H9 (cell line): ENCODE data around the gene CD46. TPM values are rescaled to one million over a fixed set of nuclear protein-coding genes. Genes with fewer than 3 reads are reported as not detected.

Experiments
- DNase-seq: peaks from one replicate; pipeline ENCODE4 v3.0.0-alpha.2; 2017
- H2AFZ ChIP-seq: one replicate; pipeline ENCODE4 v1.6.1; 2013; ENCODE audit warnings: mild to moderate bottlenecking, low read length, control low read depth, moderate library complexity
- H2AK5ac ChIP-seq: 2 replicates; pipeline ENCODE4 v1.6.1; 2013; ENCODE audit warnings: low read length, control low read depth, mixed read lengths; ENCODE audit not compliant: insufficient read length
- H2BK120ac ChIP-seq: one replicate; pipeline ENCODE4 v1.6.1; 2013; ENCODE audit warnings: low read depth, mild to moderate bottlenecking, low read length, control low read depth, inconsistent platforms; ENCODE audit not compliant: poor library complexity, severe bottlenecking
- H2BK12ac ChIP-seq: 2 replicates; pipeline ENCODE4 v1.6.1; 2013; ENCODE audit warnings: low read length, control low read depth, mixed read lengths, low read depth; ENCODE audit not compliant: insufficient read length
- H2BK15ac ChIP-seq: 2 replicates; pipeline ENCODE4 v1.6.1; 2013; ENCODE audit warnings: low read depth, low read length, control low read depth
- H2BK20ac ChIP-seq: one replicate; pipeline ENCODE4 v1.6.1; 2013; ENCODE audit warnings: low read depth, mild to moderate bottlenecking, low read length, control low read depth, inconsistent platforms; ENCODE audit not compliant: poor library complexity, severe bottlenecking
- H2BK5ac ChIP-seq: 2 replicates; pipeline ENCODE4 v1.6.1; 2013; ENCODE audit warnings: low read length, control low read depth, mixed read lengths; ENCODE audit not compliant: insufficient read length
- H3K14ac ChIP-seq: 2 replicates; pipeline ENCODE4 v1.6.1; 2013; ENCODE audit warnings: low read length, control low read depth; ENCODE audit not compliant: insufficient read depth
- H3K18ac ChIP-seq: 2 replicates; pipeline ENCODE4 v1.6.1; 2013; ENCODE audit warnings: low read depth, mild to moderate bottlenecking, mixed read lengths, low read length, control low read depth; ENCODE audit not compliant: insufficient read length
- H3K23ac ChIP-seq: 2 replicates; pipeline ENCODE4 v1.6.1; 2013; ENCODE audit warnings: low read length, control low read depth, mixed read lengths, low read depth; ENCODE audit not compliant: insufficient read length
- H3K23me2 ChIP-seq: 2 replicates; pipeline ENCODE4 v1.6.1; 2013; ENCODE audit warnings: low read depth, mild to moderate bottlenecking, mixed read lengths, low read length, control low read depth; ENCODE audit not compliant: insufficient read length, poor library complexity, severe bottlenecking
- H3K27ac ChIP-seq: 2 replicates; pipeline ENCODE4 v1.5.1; 2013; ENCODE audit warnings: low read length, control low read depth, mixed read lengths, low read depth; ENCODE audit not compliant: insufficient read length
- H3K27me3 ChIP-seq: 2 replicates; pipeline ENCODE4 v1.6.1; 2013; ENCODE audit warnings: low read length, control low read depth, inconsistent platforms; ENCODE audit not compliant: insufficient read depth
- H3K4ac ChIP-seq: 2 replicates; pipeline ENCODE4 v1.6.1; 2013; ENCODE audit warnings: low read depth, mild to moderate bottlenecking, control low read depth, inconsistent platforms, low read length, moderate library complexity
- H3K4me1 ChIP-seq: 2 replicates; pipeline ENCODE4 v1.6.1; 2013; ENCODE audit warnings: low read length, control low read depth, inconsistent platforms; ENCODE audit not compliant: insufficient read depth
- H3K4me2 ChIP-seq: 2 replicates; pipeline ENCODE4 v1.6.1; 2013; ENCODE audit warnings: low read length, control low read depth, mixed read lengths; ENCODE audit not compliant: insufficient read length, insufficient read depth
- H3K56ac ChIP-seq: 2 replicates; pipeline ENCODE4 v1.6.1; 2013; ENCODE audit warnings: low read depth, mild to moderate bottlenecking, mixed read lengths, low read length, control low read depth; ENCODE audit not compliant: insufficient read length
- H3K79me1 ChIP-seq: 2 replicates; pipeline ENCODE4 v1.6.1; 2013; ENCODE audit warnings: low read depth, mild to moderate bottlenecking, moderate library complexity, low read length, control low read depth, inconsistent platforms; ENCODE audit not compliant: insufficient read depth, poor library complexity, severe bottlenecking
- H3K79me2 ChIP-seq: 2 replicates; pipeline ENCODE4 v1.6.1; 2013; ENCODE audit warnings: low read length, control low read depth, inconsistent platforms; ENCODE audit not compliant: insufficient read depth
- H3K9ac ChIP-seq: 2 replicates; pipeline ENCODE4 v1.6.1; 2013; ENCODE audit warnings: low read length, control low read depth, mixed read lengths; ENCODE audit not compliant: insufficient read length; ENCODE audit errors: extremely low read depth
- H3K9me3 ChIP-seq: one replicate; pipeline ENCODE4 v1.6.1; 2013; ENCODE audit warnings: low read depth, low read length, inconsistent platforms; ENCODE audit not compliant: control insufficient read depth
- H3T11ph ChIP-seq: one replicate; pipeline ENCODE4 v1.6.1; 2013; ENCODE audit warnings: mild to moderate bottlenecking, low read length, control low read depth, inconsistent platforms
- H4K20me1 ChIP-seq: one replicate; pipeline ENCODE4 v1.6.1; 2013; ENCODE audit not compliant: control insufficient read depth, insufficient read length, insufficient read depth
- H4K5ac ChIP-seq: 2 replicates; pipeline ENCODE4 v1.6.1; 2013; ENCODE audit warnings: low read depth, mild to moderate bottlenecking, mixed read lengths, low read length, control low read depth; ENCODE audit not compliant: insufficient read length
- H4K8ac ChIP-seq: replicated peaks from 2 replicates; pipeline ENCODE4 v1.6.1; 2013; ENCODE audit warnings: low read length, control low read depth, mixed read lengths, low read depth; ENCODE audit not compliant: insufficient read length
- H4K91ac ChIP-seq: 2 replicates; pipeline ENCODE4 v1.6.1; 2013; ENCODE audit warnings: low read depth, mild to moderate bottlenecking, moderate library complexity, mixed read lengths, low read length, control low read depth; ENCODE audit not compliant: insufficient read length
- H3K27ac Mint-ChIP-seq, 3 experiments: 2 replicates in 2 of 3; 3 replicates in 1 of 3; pipeline ENCODE4 v1.8.0; 2020 to 2021; ENCODE audit warnings: mixed read lengths in 3 of 3, mild to moderate bottlenecking in 1 of 3, moderate library complexity in 1 of 3
- H3K27me3 Mint-ChIP-seq: 2 replicates; pipeline ENCODE4 v1.8.0; 2021; ENCODE audit warnings: low read depth, mild to moderate bottlenecking, moderate library complexity, mixed read lengths
- H3K36me3 Mint-ChIP-seq, 3 experiments: 2 replicates in 2 of 3; 3 replicates in 1 of 3; pipeline ENCODE4 v1.8.0; 2020 to 2021; ENCODE audit warnings: low read depth in 3 of 3, mixed read lengths in 3 of 3; ENCODE audit not compliant: insufficient read depth in 1 of 3
- H3K4me1 Mint-ChIP-seq, 2 experiments: 2 replicates each; pipeline ENCODE4 v1.8.0; 2020; ENCODE audit warnings: mixed read lengths in 2 of 2
- H3K4me3 Mint-ChIP-seq, 2 experiments: 2 replicates in 1 of 2; 3 replicates in 1 of 2; pipeline ENCODE4 v1.8.0; 2020 to 2021; ENCODE audit warnings: mild to moderate bottlenecking in 2 of 2, mixed read lengths in 2 of 2, moderate library complexity in 1 of 2
- H3K9me3 Mint-ChIP-seq, 2 experiments: 2 replicates in 1 of 2; 3 replicates in 1 of 2; pipeline ENCODE4 v1.8.0; 2020; ENCODE audit warnings: mild to moderate bottlenecking in 2 of 2, mixed read lengths in 2 of 2, moderate library complexity in 1 of 2
- CTCF ChIP-seq: fragments of 200-600 bp; sonication (generic); conservative IDR thresholded peaks from 3 replicates; pipeline ENCODE4 v1.8.0; 2021; ENCODE audit warnings: antibody characterized with exemption, mild to moderate bottlenecking
- WGBS: extraction: QIAGEN DNeasy Blood & Tissue Kit; methylation state at CpG from one replicate; pipeline ENCODE4 v1.1.7; 2013; ENCODE audit warnings: missing lambda C conversion rate, low lambda C conversion rate, mixed read lengths; ENCODE audit not compliant: insufficient read length; ENCODE audit errors: extremely low coverage; 5-methylcytosine and 5-hydroxymethylcytosine counted together
- total RNA-seq: library from RNA; stranded (reverse); gene quantifications from 2 replicates; pipeline ENCODE4 v1.2.1, GENCODE V29; 2021

CD46 gene
- total RNA-seq, 1 experiment from 2014 or later = 89.2 TPM

GRCh38 chr1:207801819-207802218, 50.0 kb downstream of the CD46 start:
- H2BK120ac ChIP-seq = no peak overlapping the region
- H2BK5ac ChIP-seq = no peak overlapping the region
- H3K4ac ChIP-seq = no peak overlapping the region
- H4K91ac ChIP-seq = no peak overlapping the region
- H4K5ac ChIP-seq = no peak overlapping the region
- H3K23me2 ChIP-seq = no peaks in the 10 kb centered on the region
- H3K27ac ChIP-seq = no peak overlapping the region
- no peak overlapping the region for H4K8ac ChIP-seq
- Mint-ChIP-seq H3K36me3 (no peaks in the 10 kb centered on the region), H3K9me3 (no peaks in the 10 kb centered on the region), H3K27me3 (no peaks in the 10 kb centered on the region), H3K4me3 (no peak overlapping the region), H3K4me1 (peaks cover 7 to 18% of the 10 kb centered on the region in 2 experiments), H3K27ac (no peak overlapping the region)
- H3K27me3 ChIP-seq = no peaks in the 10 kb centered on the region
- no peak overlapping the region for H3K23ac ChIP-seq
- H3K4me1 ChIP-seq = no peaks in the 10 kb centered on the region
- H3K79me2 ChIP-seq = no peaks in the 10 kb centered on the region
- no peak overlapping the region for H3K14ac ChIP-seq
- H2BK20ac ChIP-seq = no peak overlapping the region
- WGBS = no CpG with 5 or more reads among the region's 12 CpGs
- H3K56ac ChIP-seq = no peak overlapping the region
- no peaks in the 10 kb centered on the region for H4K20me1 ChIP-seq
- H3K18ac ChIP-seq = no peak overlapping the region
- no peaks in the 10 kb centered on the region for H3K9me3 ChIP-seq
- no peak overlapping the region for H2AK5ac ChIP-seq
- H2AFZ ChIP-seq = no peak overlapping the region
- H3T11ph ChIP-seq = no peak overlapping the region
- no peak overlapping the region for H3K4me2 ChIP-seq
- no peaks in the 10 kb centered on the region for H3K79me1 ChIP-seq
- no peak overlapping the region for H2BK12ac ChIP-seq
- no peak overlapping the region for H2BK15ac ChIP-seq
- no peak for DNase-seq
- no peak overlapping the region for H3K9ac ChIP-seq
- TF ChIP-seq CTCF = no peak
